ENCODE results near the gene VDAC1.

Gene VDAC1

DNA sequence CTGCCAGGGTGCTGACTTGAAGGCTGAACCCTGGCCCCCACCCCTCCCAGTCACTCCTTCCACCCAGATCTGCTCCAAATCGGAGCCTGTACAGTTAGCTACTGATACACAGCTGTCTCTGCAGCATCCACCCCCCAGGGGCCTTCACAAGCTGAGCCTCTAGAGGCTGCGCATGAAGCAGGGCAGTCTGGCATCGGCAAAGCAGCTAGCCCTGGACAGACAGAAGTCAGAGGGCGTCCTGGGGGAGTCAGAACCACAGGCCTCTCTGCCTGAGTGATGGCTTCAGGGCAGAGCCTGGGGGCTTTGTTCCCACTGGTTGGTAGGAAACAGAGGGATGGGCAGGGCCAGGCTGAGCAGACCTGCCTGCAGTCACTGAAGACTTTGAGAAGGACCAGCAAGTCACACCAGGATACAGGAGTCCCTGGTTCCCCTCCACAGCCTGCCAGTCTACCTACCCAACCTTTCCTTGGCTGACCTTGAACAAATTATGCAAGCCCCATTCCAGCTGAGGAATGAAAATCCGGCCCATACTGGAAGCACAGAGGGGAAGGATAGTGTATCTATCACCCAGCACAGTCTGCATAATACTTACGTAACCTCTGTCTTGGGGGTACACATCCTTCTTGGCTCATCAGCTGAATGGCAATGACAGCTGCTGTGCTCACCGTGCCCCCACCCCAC, 8.8 kb downstream of the VDAC1 start:
- peaks cover 15% of the 10 kb centered on the region for H3K36me3 Mint-ChIP-seq (ENCODE audit: low read depth)
- no peaks in the 10 kb centered on the region for H3K27me3 Mint-ChIP-seq (ENCODE audit: low read depth)
- TF ChIP-seq, protein P1, sequence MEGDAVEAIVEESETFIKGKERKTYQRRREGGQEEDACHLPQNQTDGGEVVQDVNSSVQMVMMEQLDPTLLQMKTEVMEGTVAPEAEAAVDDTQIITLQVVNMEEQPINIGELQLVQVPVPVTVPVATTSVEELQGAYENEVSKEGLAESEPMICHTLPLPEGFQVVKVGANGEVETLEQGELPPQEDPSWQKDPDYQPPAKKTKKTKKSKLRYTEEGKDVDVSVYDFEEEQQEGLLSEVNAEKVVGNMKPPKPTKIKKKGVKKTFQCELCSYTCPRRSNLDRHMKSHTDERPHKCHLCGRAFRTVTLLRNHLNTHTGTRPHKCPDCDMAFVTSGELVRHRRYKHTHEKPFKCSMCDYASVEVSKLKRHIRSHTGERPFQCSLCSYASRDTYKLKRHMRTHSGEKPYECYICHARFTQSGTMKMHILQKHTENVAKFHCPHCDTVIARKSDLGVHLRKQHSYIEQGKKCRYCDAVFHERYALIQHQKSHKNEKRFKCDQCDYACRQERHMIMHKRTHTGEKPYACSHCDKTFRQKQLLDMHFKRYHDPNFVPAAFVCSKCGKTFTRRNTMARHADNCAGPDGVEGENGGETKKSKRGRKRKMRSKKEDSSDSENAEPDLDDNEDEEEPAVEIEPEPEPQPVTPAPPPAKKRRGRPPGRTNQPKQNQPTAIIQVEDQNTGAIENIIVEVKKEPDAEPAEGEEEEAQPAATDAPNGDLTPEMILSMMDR (IDR thresholded peaks at IDR 0.05; ENCODE audit: unreplicated experiment in 3 of 3), result no peak
- no peak overlapping the region for H3K4me3 Mint-ChIP-seq
- H3K9me3 Mint-ChIP-seq, result no peaks in the 10 kb centered on the region
- peak overlapping the region in 1 of 3 experiments; percentile 41 for H3K27ac Mint-ChIP-seq
- H3K4me1 Mint-ChIP-seq, result peaks cover 78% of the 10 kb centered on the region

DNA sequence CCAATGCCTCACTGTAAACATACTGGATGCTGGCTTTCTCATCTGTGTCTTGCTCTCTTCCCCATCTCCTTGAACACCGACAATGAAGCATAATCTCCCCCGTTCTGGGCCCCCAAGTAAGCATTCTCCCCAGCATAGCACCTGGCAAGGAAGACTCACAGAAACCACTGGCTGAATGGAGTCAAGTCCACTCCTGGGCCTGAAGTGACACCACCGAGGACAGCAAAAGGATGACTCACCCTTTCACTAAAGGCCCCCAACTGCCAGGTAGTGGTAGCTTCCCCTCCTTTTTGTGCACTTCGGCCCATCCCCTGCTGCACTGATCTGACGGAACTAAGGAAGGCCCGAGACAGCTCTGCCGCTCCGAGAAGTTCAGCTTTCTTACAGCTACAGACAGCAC, 9.4 kb downstream of the VDAC1 start:
- peaks cover 76% of the 10 kb centered on the region for H3K4me1 Mint-ChIP-seq
- no peaks in the 10 kb centered on the region for H3K27me3 Mint-ChIP-seq (ENCODE audit: low read depth)
- H3K27ac Mint-ChIP-seq, result peak overlapping the region; percentile 1 to 41 (median 6)
- H3K4me3 Mint-ChIP-seq, result peak overlapping the region in 2 of 3 experiments; percentile 3 to 12
- H3K36me3 Mint-ChIP-seq (ENCODE audit: low read depth), result peaks cover 20% of the 10 kb centered on the region
- TF ChIP-seq, protein P1 (IDR thresholded peaks at IDR 0.05; ENCODE audit: unreplicated experiment in 3 of 3), result no peak
- H3K9me3 Mint-ChIP-seq, result no peaks in the 10 kb centered on the region

DNA sequence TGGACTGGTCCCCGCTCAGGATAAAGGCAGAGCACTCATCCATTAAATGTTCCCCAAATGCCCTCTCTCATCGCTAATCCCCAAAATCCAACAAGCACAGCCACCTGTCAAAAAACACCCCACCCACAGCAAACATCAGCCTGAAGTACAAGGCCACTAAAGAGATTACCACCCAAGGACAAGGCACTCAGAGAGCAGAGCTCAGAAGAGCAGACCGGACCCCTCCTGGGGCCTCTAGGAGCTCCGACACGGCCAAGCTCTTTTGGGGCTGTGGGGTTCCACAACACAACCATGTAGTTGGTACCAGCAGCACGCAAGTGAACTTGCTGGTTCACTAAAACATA, 9.8 kb downstream of the VDAC1 start:
- peak overlapping the region; percentile 1 to 41 (median 24) for H3K27ac Mint-ChIP-seq
- no peaks in the 10 kb centered on the region for H3K9me3 Mint-ChIP-seq
- peaks cover 72% of the 10 kb centered on the region for H3K4me1 Mint-ChIP-seq
- TF ChIP-seq, protein P1 (IDR thresholded peaks at IDR 0.05; ENCODE audit: unreplicated experiment in 3 of 3), result no peak
- no peaks in the 10 kb centered on the region for H3K27me3 Mint-ChIP-seq (ENCODE audit: low read depth)
- H3K4me3 Mint-ChIP-seq, result peak overlapping the region in 2 of 3 experiments; percentile 10 to 12
- H3K36me3 Mint-ChIP-seq (ENCODE audit: low read depth), result peaks cover 23% of the 10 kb centered on the region

DNA sequence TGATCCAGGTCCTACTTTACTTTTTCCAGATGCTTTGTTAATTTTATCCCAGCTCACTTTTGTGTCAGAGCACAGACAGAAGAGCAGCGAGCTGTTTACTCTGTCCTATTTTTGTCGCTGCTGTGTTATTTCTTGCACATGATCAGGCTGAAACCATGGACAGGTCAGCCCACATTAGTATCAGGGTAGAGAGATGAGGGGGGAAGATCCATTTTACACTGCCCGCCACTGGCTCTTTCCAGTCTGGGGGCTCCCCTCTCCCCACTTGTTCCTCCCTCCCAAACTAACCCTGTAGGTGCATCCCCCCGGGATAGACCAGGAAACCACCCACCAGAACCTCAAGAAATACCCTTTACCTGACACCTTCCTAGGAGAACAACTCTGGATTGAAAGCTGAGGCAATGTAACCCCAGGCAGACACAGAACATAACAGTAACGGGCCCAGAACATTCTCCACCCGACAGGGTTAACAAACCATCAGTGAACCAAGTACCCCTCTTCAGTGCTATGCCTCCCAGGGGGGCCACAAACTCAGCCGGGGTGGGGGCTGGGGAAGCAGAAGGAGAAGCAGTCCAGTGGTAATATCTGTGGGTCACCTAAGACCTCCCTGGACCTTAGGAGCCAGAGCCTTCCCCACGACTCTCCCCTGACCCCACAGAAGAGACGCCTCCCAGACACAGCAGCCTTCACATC, 10.3 kb downstream of the VDAC1 start:
- H3K4me1 Mint-ChIP-seq, result peaks cover 67% of the 10 kb centered on the region
- peak overlapping the region in 2 of 3 experiments; percentile 10 to 13 for H3K4me3 Mint-ChIP-seq
- H3K27me3 Mint-ChIP-seq (ENCODE audit: low read depth), result no peaks in the 10 kb centered on the region

DNA sequence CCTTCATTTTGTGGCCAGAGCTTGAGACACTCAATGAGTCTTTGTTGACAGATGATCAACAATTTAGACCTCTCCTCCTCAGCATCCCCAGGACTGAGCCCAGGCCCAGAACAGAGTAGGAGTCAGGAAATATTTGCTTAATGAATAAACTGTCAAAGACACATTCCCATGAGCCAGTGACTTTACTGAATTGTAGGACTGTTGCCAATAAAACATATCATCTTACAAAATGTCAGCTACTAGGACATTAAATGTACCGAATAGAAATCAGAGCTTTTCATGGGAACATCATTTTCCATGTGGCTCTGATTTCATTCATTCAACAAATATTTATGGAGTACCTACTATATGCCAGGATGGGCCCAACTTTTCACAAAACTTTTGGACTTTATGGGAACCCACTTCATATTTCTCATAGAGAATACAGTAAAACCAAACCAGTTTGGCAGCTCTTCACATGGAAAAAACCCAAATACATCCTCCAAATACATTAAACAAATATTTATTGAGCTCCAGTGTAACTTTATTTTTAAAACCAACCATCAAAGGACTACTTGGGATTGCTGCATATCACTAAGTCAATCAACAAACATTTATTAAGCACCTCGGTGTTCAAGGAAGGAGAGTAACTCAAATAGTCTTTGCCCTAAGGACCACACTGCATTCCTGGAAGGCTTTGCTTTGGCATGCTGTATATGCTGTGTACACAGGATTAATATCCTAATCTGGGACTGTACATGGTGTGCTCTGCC, 11.4 kb downstream of the VDAC1 start:
- peaks cover 29% of the 10 kb centered on the region for H3K36me3 Mint-ChIP-seq (ENCODE audit: low read depth)
- peak overlapping the region in 2 of 3 experiments; percentile 41 to 74 for H3K27ac Mint-ChIP-seq
- H3K27me3 Mint-ChIP-seq (ENCODE audit: low read depth), result no peaks in the 10 kb centered on the region
- no peaks in the 10 kb centered on the region for H3K9me3 Mint-ChIP-seq
- H3K4me1 Mint-ChIP-seq, result peaks cover 60% of the 10 kb centered on the region
- H3K4me3 Mint-ChIP-seq, result peak overlapping the region in 2 of 3 experiments; percentile 4 to 24
- TF ChIP-seq, protein P1 (IDR thresholded peaks at IDR 0.05; ENCODE audit: unreplicated experiment in 3 of 3), result no peak

More for the DNA sequence above, 10.3 kb downstream of the VDAC1 start:
- TF ChIP-seq, protein P1 (IDR thresholded peaks at IDR 0.05; ENCODE audit: unreplicated experiment in 3 of 3), result no peak
- no peaks in the 10 kb centered on the region for H3K9me3 Mint-ChIP-seq
- peaks cover 22% of the 10 kb centered on the region for H3K36me3 Mint-ChIP-seq (ENCODE audit: low read depth)
- peak overlapping the region; percentile 1 to 43 (median 41) for H3K27ac Mint-ChIP-seq
